Fibroblast of lung (primary cell): ENCODE data around the gene SPRED2. TPM values are rescaled to one million over a fixed set of nuclear protein-coding genes. Genes with fewer than 3 reads are reported as not detected.
A peak's percentile ranks its signal among the peaks of the same experiment; 100 is the strongest.

ENCODE experiments used
- DNase-seq, 2 donors: peaks; one replicate each; pipeline versions ENCODE4 v3.0.0 to v3.0.0-alpha.2; 2010; ENCODE audit warnings: low read depth in 2 of 2
- H2AFZ ChIP-seq: 2 replicates; pipeline ENCODE4 v1.5.1; 2012; ENCODE audit warnings: low read length, control low read depth, inconsistent platforms
- H3K27ac ChIP-seq: 2 replicates; pipeline ENCODE4 v1.5.1; 2011; ENCODE audit warnings: low read length, control low read depth; ENCODE audit not compliant: insufficient read depth
- H3K27me3 ChIP-seq: 2 replicates; pipeline ENCODE4 v1.5.1; 2011; ENCODE audit warnings: mild to moderate bottlenecking, low read length; ENCODE audit not compliant: control insufficient read depth, insufficient read depth
- H3K36me3 ChIP-seq: 2 replicates; pipeline ENCODE4 v1.5.1; 2011; ENCODE audit warnings: low read length; ENCODE audit not compliant: control insufficient read depth, insufficient read depth
- H3K4me1 ChIP-seq: 2 replicates; pipeline ENCODE4 v1.5.1; 2011; ENCODE audit warnings: low read length; ENCODE audit not compliant: control insufficient read depth, insufficient read depth; ENCODE audit errors: extremely low read depth
- H3K4me2 ChIP-seq: 2 replicates; pipeline ENCODE4 v1.5.1; 2011; ENCODE audit warnings: low read length, control low read depth; ENCODE audit not compliant: insufficient read depth; ENCODE audit errors: extremely low read depth
- H3K4me3 ChIP-seq, 4 experiments: fragments of 200-600 bp in 1 of 4; sonication (generic) in 1 of 4; replicated peaks in 1 of 4; 2 replicates each; pipeline ENCODE4 v1.5.1; 2011 to 2016; ENCODE audit warnings: low read length in 4 of 4, low read depth in 3 of 4, mild to moderate bottlenecking in 3 of 4, control low read depth in 2 of 4, inconsistent platforms in 1 of 4, mixed read lengths in 1 of 4; ENCODE audit not compliant: insufficient read depth in 1 of 4; ENCODE audit errors: control extremely low read depth in 1 of 4
- H3K79me2 ChIP-seq: 2 replicates; pipeline ENCODE4 v1.5.1; 2012; ENCODE audit warnings: mild to moderate bottlenecking, low read length, inconsistent platforms; ENCODE audit not compliant: control insufficient read depth, insufficient read depth
- H3K9ac ChIP-seq: 2 replicates; pipeline ENCODE4 v1.5.1; 2011; ENCODE audit warnings: mild to moderate bottlenecking, low read length, control low read depth; ENCODE audit not compliant: insufficient read depth
- H3K9me3 ChIP-seq: 2 replicates; pipeline ENCODE4 v1.5.1; 2012; ENCODE audit warnings: low read depth, low read length; ENCODE audit not compliant: control insufficient read depth, insufficient read depth
- H4K20me1 ChIP-seq: 2 replicates; pipeline ENCODE4 v1.5.1; 2011; ENCODE audit warnings: low read length; ENCODE audit not compliant: control insufficient read depth, insufficient read depth; ENCODE audit errors: extremely low read depth
- EZH2 ChIP-seq: IDR thresholded peaks from 2 replicates; pipeline ENCODE4 v1.5.1; 2012; ENCODE audit warnings: low read length, control low read depth, mild to moderate bottlenecking; ENCODE audit errors: missing control alignments
- polyA plus RNA-seq, 2 donors: library from polyadenylated mRNA; depleted of rRNA in 1 of 2; stranded (reverse) in 1 of 2; unstranded in 1 of 2; fragments of >200 nt; gene quantifications; 2 replicates each; pipeline ENCODE4 v1.2.1, GENCODE V29; 2011 to 2012; ENCODE audit warnings: missing spikeins in 1 of 2
- total RNA-seq: library from RNA; depleted of rRNA; stranded (reverse); fragments of >200 nt; gene quantifications from 2 replicates; pipeline ENCODE4 v1.2.1, GENCODE V29; 2014
- TF ChIP-seq, protein P1 (sequence below), 2 donors: IDR thresholded peaks in 1 of 2; conservative IDR thresholded peaks in 1 of 2; 1 replicate in 1 of 2; 2 replicates in 1 of 2; pipeline ENCODE4 v1.5.1; 2011 to 2012; ENCODE audit warnings: low read length in 2 of 2, control low read depth in 1 of 2, inconsistent platforms in 1 of 2, low read depth in 1 of 2, mild to moderate bottlenecking in 1 of 2

SPRED2 gene
- total and polyA plus RNA-seq, 2 donors (not counting 1 experiment from before 2014, with no cell fraction given) = 9.4 to 26.1 TPM

DNA sequence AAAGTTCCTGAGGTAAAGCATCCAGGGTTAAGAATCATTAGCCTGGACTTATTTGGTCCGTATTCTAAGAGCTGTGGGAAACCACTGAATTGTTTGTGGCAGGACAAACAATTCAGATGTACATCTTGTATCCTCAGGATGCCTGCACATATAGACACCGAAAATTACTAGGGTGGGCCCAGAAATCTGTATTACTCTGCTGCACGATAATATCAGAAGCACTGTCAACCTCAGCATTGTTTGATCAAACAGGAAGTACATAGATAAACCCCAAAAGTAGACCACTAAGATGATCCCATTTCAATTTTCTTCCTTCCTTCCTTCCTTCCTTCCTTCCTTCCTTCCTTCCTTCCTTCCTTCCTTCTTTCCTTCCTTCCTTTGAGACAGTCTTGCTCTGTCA lies 34.2 kb upstream of the SPRED2 start:
- no peak for TF ChIP-seq EZH2
- TF ChIP-seq, protein P1, sequence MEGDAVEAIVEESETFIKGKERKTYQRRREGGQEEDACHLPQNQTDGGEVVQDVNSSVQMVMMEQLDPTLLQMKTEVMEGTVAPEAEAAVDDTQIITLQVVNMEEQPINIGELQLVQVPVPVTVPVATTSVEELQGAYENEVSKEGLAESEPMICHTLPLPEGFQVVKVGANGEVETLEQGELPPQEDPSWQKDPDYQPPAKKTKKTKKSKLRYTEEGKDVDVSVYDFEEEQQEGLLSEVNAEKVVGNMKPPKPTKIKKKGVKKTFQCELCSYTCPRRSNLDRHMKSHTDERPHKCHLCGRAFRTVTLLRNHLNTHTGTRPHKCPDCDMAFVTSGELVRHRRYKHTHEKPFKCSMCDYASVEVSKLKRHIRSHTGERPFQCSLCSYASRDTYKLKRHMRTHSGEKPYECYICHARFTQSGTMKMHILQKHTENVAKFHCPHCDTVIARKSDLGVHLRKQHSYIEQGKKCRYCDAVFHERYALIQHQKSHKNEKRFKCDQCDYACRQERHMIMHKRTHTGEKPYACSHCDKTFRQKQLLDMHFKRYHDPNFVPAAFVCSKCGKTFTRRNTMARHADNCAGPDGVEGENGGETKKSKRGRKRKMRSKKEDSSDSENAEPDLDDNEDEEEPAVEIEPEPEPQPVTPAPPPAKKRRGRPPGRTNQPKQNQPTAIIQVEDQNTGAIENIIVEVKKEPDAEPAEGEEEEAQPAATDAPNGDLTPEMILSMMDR (conservative IDR thresholded peaks at IDR 0.05 in 1 of 2, IDR thresholded peaks at IDR 0.05 in 1 of 2; ENCODE audit: low read depth in 1 of 2, low read length in 2 of 2) = no peak
- Histone ChIP-seq H3K79me2 (no peaks in the 10 kb centered on the region), H4K20me1 (no peaks in the 10 kb centered on the region), H3K4me2 (no peak overlapping the region), H2AFZ (no peak overlapping the region), H3K27ac (no peak overlapping the region), H3K4me1 (no peaks in the 10 kb centered on the region), H3K9me3 (no peaks in the 10 kb centered on the region), H3K4me3 (no peak overlapping the region), H3K36me3 (no peaks in the 10 kb centered on the region), H3K27me3 (no peaks in the 10 kb centered on the region), H3K9ac (no peak overlapping the region)
- no peak for DNase-seq

DNA sequence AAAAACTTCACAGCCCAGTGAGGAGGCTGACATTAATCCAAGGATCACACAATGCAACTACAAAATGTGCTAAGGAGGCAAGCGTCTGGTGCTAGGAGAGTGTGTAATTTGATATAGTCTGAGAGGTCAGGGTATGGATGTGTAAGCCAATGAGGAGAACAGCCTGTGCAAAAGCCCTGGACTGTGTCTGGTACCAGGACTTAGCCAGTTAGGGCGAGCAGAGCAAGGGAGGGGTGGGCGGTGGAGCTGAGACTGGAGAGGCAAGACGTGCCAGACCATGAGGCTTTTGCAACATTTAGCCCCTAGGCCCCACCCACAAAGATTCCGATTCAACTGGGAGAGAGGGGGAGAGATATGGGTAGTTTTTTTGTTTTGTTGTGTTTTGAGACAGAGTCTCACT lies 33.5 kb upstream of the SPRED2 start:
- Histone ChIP-seq H2AFZ (no peak overlapping the region), H3K4me3 (no peak overlapping the region), H3K9ac (no peak overlapping the region), H3K9me3 (no peaks in the 10 kb centered on the region), H3K4me2 (no peak overlapping the region), H3K4me1 (no peaks in the 10 kb centered on the region), H3K36me3 (no peaks in the 10 kb centered on the region), H4K20me1 (no peaks in the 10 kb centered on the region), H3K27me3 (no peaks in the 10 kb centered on the region), H3K79me2 (no peaks in the 10 kb centered on the region), H3K27ac (no peak overlapping the region)
- DNase-seq = peak; percentile 8 to 15
- TF ChIP-seq, protein P1 (conservative IDR thresholded peaks at IDR 0.05 in 1 of 2, IDR thresholded peaks at IDR 0.05 in 1 of 2; ENCODE audit: low read depth in 1 of 2, low read length in 2 of 2) = no peak
- no peak for TF ChIP-seq EZH2

DNA sequence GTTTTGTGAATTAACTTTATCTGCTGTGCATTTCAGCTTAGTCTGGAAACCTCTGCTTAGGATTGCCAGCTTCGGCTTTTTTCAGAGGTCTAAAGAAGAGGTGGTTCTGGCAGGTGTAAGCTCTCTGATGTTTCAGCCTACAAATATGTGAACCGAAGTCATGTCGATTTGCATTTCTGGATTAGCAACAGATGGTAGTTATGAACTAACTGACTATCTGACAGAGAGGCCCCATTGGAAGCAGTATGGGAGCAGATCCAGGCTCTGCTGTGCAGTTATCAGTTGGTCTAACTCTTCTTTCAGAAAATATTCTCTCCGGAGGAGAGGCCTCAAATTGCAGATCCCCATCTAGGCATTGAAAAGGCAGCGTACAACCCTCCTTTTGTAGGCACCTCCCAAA lies 32.7 kb upstream of the SPRED2 start:
- no peaks in the 10 kb centered on the region for H3K79me2 ChIP-seq
- H3K36me3 ChIP-seq = no peaks in the 10 kb centered on the region
- H3K4me2 ChIP-seq = no peak overlapping the region
- no peaks in the 10 kb centered on the region for H3K27me3 ChIP-seq
- peak in 1 of 2 donors; percentile 66 for DNase-seq
- no peaks in the 10 kb centered on the region for H3K9me3 ChIP-seq
- no peak overlapping the region for H2AFZ ChIP-seq
- H3K4me3 ChIP-seq = no peak overlapping the region
- no peak overlapping the region for H3K9ac ChIP-seq
- no peaks in the 10 kb centered on the region for H3K4me1 ChIP-seq
- H3K27ac ChIP-seq = no peak overlapping the region
- H4K20me1 ChIP-seq = no peaks in the 10 kb centered on the region
- TF ChIP-seq, protein P1 (conservative IDR thresholded peaks at IDR 0.05 in 1 of 2, IDR thresholded peaks at IDR 0.05 in 1 of 2; ENCODE audit: low read depth in 1 of 2, low read length in 2 of 2) = no peak
- TF ChIP-seq EZH2 = no peak
